Measurements from ENCODE around the gene NAT16.
"Not testable (repeated sequence)": the region's sequence is repeated elsewhere in the genome, so short reads cannot be mapped to it uniquely, and the experiment has no call there.

NAT16 gene

GRCh38 chr7:101133621-101134398 lies 46.3 kb downstream of the NAT16 start:
- no peaks in the 10 kb centered on the region for H3K36me3 ChIP-seq (ENCODE audit: control insufficient read depth in 2 of 2, insufficient read depth in 2 of 2, low read length in 2 of 2)
- peaks cover 8% of the 10 kb centered on the region for H3K4me1 ChIP-seq (ENCODE audit: control insufficient read depth, insufficient read depth, low read length)
- no peak overlapping the region for H3K27ac ChIP-seq (ENCODE audit: low read length)
- H3K9me3 ChIP-seq (ENCODE audit: control insufficient read depth in 2 of 2, low read length in 2 of 2), result no peaks in the 10 kb centered on the region
- no peak overlapping the region for H3K9ac ChIP-seq (ENCODE audit: low read length in 2 of 2)
- no peaks in the 10 kb centered on the region for H3K27me3 ChIP-seq (ENCODE audit: control insufficient read depth in 1 of 2, insufficient read depth in 2 of 2, low read length in 2 of 2)
- no peak overlapping the region for H3K4me3 ChIP-seq (ENCODE audit: low read length in 2 of 2)

GRCh38 chr7:101132626-101133600 lies 47.2 kb downstream of the NAT16 start:
- not testable (repeated sequence) for H3K9ac ChIP-seq (ENCODE audit: low read length in 2 of 2); H3K4me1 ChIP-seq (ENCODE audit: control insufficient read depth, insufficient read depth, low read length); H3K4me3 ChIP-seq (ENCODE audit: low read length in 2 of 2); H3K27me3 ChIP-seq (ENCODE audit: control insufficient read depth in 1 of 2, insufficient read depth in 2 of 2, low read length in 2 of 2); H3K36me3 ChIP-seq (ENCODE audit: control insufficient read depth in 2 of 2, insufficient read depth in 2 of 2, low read length in 2 of 2); H3K9me3 ChIP-seq (ENCODE audit: control insufficient read depth in 2 of 2, low read length in 2 of 2); H3K27ac ChIP-seq (ENCODE audit: low read length)

GRCh38 chr7:101129603-101130117 lies 50.4 kb downstream of the NAT16 start:
- no peak overlapping the region for H3K27ac ChIP-seq (ENCODE audit: low read length)
- H3K4me3 ChIP-seq (ENCODE audit: low read length in 2 of 2), result no peak overlapping the region
- H3K4me1 ChIP-seq (ENCODE audit: control insufficient read depth, insufficient read depth, low read length), result peaks cover 18% of the 10 kb centered on the region

GRCh38 chr7:101128040-101128834 lies 51.9 kb downstream of the NAT16 start:
- peaks cover 23% of the 10 kb centered on the region for H3K4me1 ChIP-seq (ENCODE audit: control insufficient read depth, insufficient read depth, low read length)
- H3K27me3 ChIP-seq (ENCODE audit: control insufficient read depth in 1 of 2, insufficient read depth in 2 of 2, low read length in 2 of 2), result no peaks in the 10 kb centered on the region
- no peak overlapping the region for H3K4me3 ChIP-seq (ENCODE audit: low read length in 2 of 2)
- no peak overlapping the region for H3K9ac ChIP-seq (ENCODE audit: low read length in 2 of 2)
- no peak overlapping the region for H3K27ac ChIP-seq (ENCODE audit: low read length)
- H3K9me3 ChIP-seq (ENCODE audit: control insufficient read depth in 2 of 2, low read length in 2 of 2), result no peaks in the 10 kb centered on the region
- no peaks in the 10 kb centered on the region for H3K36me3 ChIP-seq (ENCODE audit: control insufficient read depth in 2 of 2, insufficient read depth in 2 of 2, low read length in 2 of 2)

More at GRCh38 chr7:101129603-101130117, 50.4 kb downstream of the NAT16 start:
- Histone ChIP-seq H3K9me3 (ENCODE audit: control insufficient read depth in 2 of 2, low read length in 2 of 2) (no peaks in the 10 kb centered on the region), H3K27me3 (ENCODE audit: control insufficient read depth in 1 of 2, insufficient read depth in 2 of 2, low read length in 2 of 2) (no peaks in the 10 kb centered on the region), H3K9ac (ENCODE audit: low read length in 2 of 2) (no peak overlapping the region), H3K36me3 (ENCODE audit: control insufficient read depth in 2 of 2, insufficient read depth in 2 of 2, low read length in 2 of 2) (no peaks in the 10 kb centered on the region)

- H3K4me3 ChIP-seq (ENCODE audit: low read length in 2 of 2), result peak overlapping the region; percentile 62 to 70
- H3K27ac ChIP-seq (ENCODE audit: low read length), result no peak overlapping the region
These were observed 52.5 kb downstream of the NAT16 start for GRCh38 chr7:101127460-101128039.

GRCh38 chr7:101126651-101127459 lies 53.2 kb downstream of the NAT16 start, which contains the start of gene SERPINE1:
TSS of gene SERPINE1 (plus strand) at chr7:101127104. CDS start at chr7:101128394, 1,290 bp downstream.
- H3K9me3 ChIP-seq (ENCODE audit: control insufficient read depth in 2 of 2, low read length in 2 of 2), result no peaks in the 10 kb centered on the region
- no peaks in the 10 kb centered on the region for H3K36me3 ChIP-seq (ENCODE audit: control insufficient read depth in 2 of 2, insufficient read depth in 2 of 2, low read length in 2 of 2)
- H3K27ac ChIP-seq (ENCODE audit: low read length), result no peak within 1 kb of the TSS
- H3K9ac ChIP-seq (ENCODE audit: low read length in 2 of 2), result peak within 1 kb of the TSS; percentile 38 to 51
- H3K27me3 ChIP-seq (ENCODE audit: control insufficient read depth in 1 of 2, insufficient read depth in 2 of 2, low read length in 2 of 2), result no peaks in the 10 kb centered on the region
- peaks cover 34% of the 10 kb centered on the region for H3K4me1 ChIP-seq (ENCODE audit: control insufficient read depth, insufficient read depth, low read length)
- H3K4me3 ChIP-seq (ENCODE audit: low read length in 2 of 2), result peak within 1 kb of the TSS; percentile 62 to 70

More at GRCh38 chr7:101127460-101128039, 52.5 kb downstream of the NAT16 start:
- Histone ChIP-seq H3K36me3 (ENCODE audit: control insufficient read depth in 2 of 2, insufficient read depth in 2 of 2, low read length in 2 of 2) (no peaks in the 10 kb centered on the region), H3K9ac (ENCODE audit: low read length in 2 of 2) (peak overlapping the region; percentile 28 to 51), H3K9me3 (ENCODE audit: control insufficient read depth in 2 of 2, low read length in 2 of 2) (no peaks in the 10 kb centered on the region), H3K27me3 (ENCODE audit: control insufficient read depth in 1 of 2, insufficient read depth in 2 of 2, low read length in 2 of 2) (no peaks in the 10 kb centered on the region), H3K4me1 (ENCODE audit: control insufficient read depth, insufficient read depth, low read length) (peaks cover 30% of the 10 kb centered on the region)

GRCh38 chr7:101125989-101126650 lies 54.0 kb downstream of the NAT16 start:
- H3K4me3 ChIP-seq (ENCODE audit: low read length in 2 of 2), result peak overlapping the region; percentile 62 to 70
- H3K27ac ChIP-seq (ENCODE audit: low read length), result no peak overlapping the region
- H3K36me3 ChIP-seq (ENCODE audit: control insufficient read depth in 2 of 2, insufficient read depth in 2 of 2, low read length in 2 of 2), result no peaks in the 10 kb centered on the region
- no peaks in the 10 kb centered on the region for H3K27me3 ChIP-seq (ENCODE audit: control insufficient read depth in 1 of 2, insufficient read depth in 2 of 2, low read length in 2 of 2)
- H3K9me3 ChIP-seq (ENCODE audit: control insufficient read depth in 2 of 2, low read length in 2 of 2), result no peaks in the 10 kb centered on the region
- peaks cover 41% of the 10 kb centered on the region for H3K4me1 ChIP-seq (ENCODE audit: control insufficient read depth, insufficient read depth, low read length)
- peak overlapping the region; percentile 38 to 51 for H3K9ac ChIP-seq (ENCODE audit: low read length in 2 of 2)

- Histone ChIP-seq H3K4me3 (ENCODE audit: low read length in 2 of 2) (peak overlapping the region in 1 of 2 donors; percentile 25), H3K4me1 (ENCODE audit: control insufficient read depth, insufficient read depth, low read length) (peaks cover 46% of the 10 kb centered on the region), H3K27ac (ENCODE audit: low read length) (peak overlapping the region; percentile 24), H3K9me3 (ENCODE audit: control insufficient read depth in 2 of 2, low read length in 2 of 2) (no peaks in the 10 kb centered on the region), H3K27me3 (ENCODE audit: control insufficient read depth in 1 of 2, insufficient read depth in 2 of 2, low read length in 2 of 2) (no peaks in the 10 kb centered on the region), H3K36me3 (ENCODE audit: control insufficient read depth in 2 of 2, insufficient read depth in 2 of 2, low read length in 2 of 2) (no peaks in the 10 kb centered on the region), H3K9ac (ENCODE audit: low read length in 2 of 2) (peak overlapping the region in 1 of 2 donors; percentile 28)
These were observed 55.6 kb downstream of the NAT16 start for GRCh38 chr7:101124376-101125056.

GRCh38 chr7:101123703-101124068 lies 56.4 kb downstream of the NAT16 start:
- H3K9ac ChIP-seq (ENCODE audit: low read length in 2 of 2), result no peak overlapping the region
- peaks cover 46% of the 10 kb centered on the region for H3K4me1 ChIP-seq (ENCODE audit: control insufficient read depth, insufficient read depth, low read length)
- no peaks in the 10 kb centered on the region for H3K27me3 ChIP-seq (ENCODE audit: control insufficient read depth in 1 of 2, insufficient read depth in 2 of 2, low read length in 2 of 2)
- no peak overlapping the region for H3K4me3 ChIP-seq (ENCODE audit: low read length in 2 of 2)
- no peaks in the 10 kb centered on the region for H3K36me3 ChIP-seq (ENCODE audit: control insufficient read depth in 2 of 2, insufficient read depth in 2 of 2, low read length in 2 of 2)
- no peak overlapping the region for H3K27ac ChIP-seq (ENCODE audit: low read length)
- H3K9me3 ChIP-seq (ENCODE audit: control insufficient read depth in 2 of 2, low read length in 2 of 2), result no peaks in the 10 kb centered on the region

Data from stomach smooth muscle (tissue), 2 donors.